Measurements from ENCODE around the gene ST7L. TPM values are rescaled to one million over a fixed set of nuclear protein-coding genes. Genes with fewer than 3 reads are reported as not detected.

Gene ST7L
- total and polyA plus RNA-seq, 2 of the 4 experiments (the other 2 are of a cell fraction) = 7.7 to 14.7 TPM

DNA sequence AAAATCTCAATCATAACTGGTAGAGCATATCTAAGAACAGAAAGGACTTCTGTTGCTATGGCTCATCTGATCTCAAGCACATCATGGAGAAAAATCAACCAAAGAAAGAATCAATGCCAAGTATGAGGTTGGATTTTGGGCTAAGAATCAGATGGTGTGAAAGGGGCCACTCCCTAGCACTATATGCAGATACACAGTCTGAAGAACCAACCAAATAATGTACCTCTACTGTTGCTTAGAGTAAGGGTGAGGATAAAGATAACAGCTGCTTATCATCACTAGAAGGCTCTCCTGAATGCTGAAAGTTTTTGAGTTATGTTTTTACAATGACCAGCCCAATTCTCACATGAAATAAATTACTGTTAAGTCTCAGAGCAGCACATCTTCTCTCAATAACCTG, 35.6 kb downstream of the ST7L start:
- Histone ChIP-seq H4K91ac (ENCODE audit: insufficient read depth, low read depth, low read length) (no peak overlapping the region), H3K4me1 (ENCODE audit: control insufficient read depth, insufficient read depth, low read length) (peaks cover 6% of the 10 kb centered on the region), H3K27me3 (ENCODE audit: control insufficient read depth, insufficient read depth, low read length) (no peaks in the 10 kb centered on the region), H2AFZ (replicated peaks; ENCODE audit: low read length, poor library complexity) (no peak overlapping the region), H2BK20ac (ENCODE audit: low read depth, low read length) (no peak overlapping the region), H2AK5ac (ENCODE audit: low read depth, low read length) (no peak overlapping the region), H3K36me3 (ENCODE audit: control insufficient read depth, insufficient read depth, low read length) (peaks cover 7% of the 10 kb centered on the region), H3K9ac (ENCODE audit: low read depth, low read length) (no peak overlapping the region), H3K4me2 (ENCODE audit: low read depth, low read length) (no peak overlapping the region), H3K18ac (ENCODE audit: low read depth, low read length) (no peak overlapping the region; the same call in 1 of the 2 replicates), H3K9me3 (ENCODE audit: control insufficient read depth, insufficient read depth, low read length) (no peaks in the 10 kb centered on the region), H4K5ac (ENCODE audit: low read depth, low read length) (no peak overlapping the region), H4K8ac (ENCODE audit: low read depth in 2 of 2, low read length in 2 of 2) (no peak overlapping the region), H2BK120ac (ENCODE audit: low read depth, low read length) (no peak overlapping the region), H3K56ac (ENCODE audit: extremely low read depth, insufficient read depth, low read length) (no peak overlapping the region), H4K20me1 (ENCODE audit: insufficient read depth, low read length) (no peaks in the 10 kb centered on the region), H3K27ac (ENCODE audit: insufficient read depth, low read length) (no peak overlapping the region), H2BK5ac (ENCODE audit: low read depth, low read length, poor library complexity, severe bottlenecking) (no peak overlapping the region), H3K9me1 (ENCODE audit: insufficient read depth, low read length) (no peaks in the 10 kb centered on the region), H3K23ac (ENCODE audit: low read depth, low read length) (no peak overlapping the region), H3K4ac (ENCODE audit: low read depth, low read length) (no peak overlapping the region), H3K79me1 (ENCODE audit: low read depth in 1 of 2, low read length in 2 of 2) (peaks cover 2 to 4% of the 10 kb centered on the region in 2 experiments; a peak in 2 of 4 replicates), H2AK9ac (replicated peaks; ENCODE audit: low read depth, low read length, poor library complexity) (no peak overlapping the region), H3K14ac (replicated peaks; ENCODE audit: low read depth, low read length) (no peak overlapping the region), H3K4me3 (ENCODE audit: insufficient read depth, low read depth, low read length) (no peak overlapping the region), H2BK15ac (ENCODE audit: low read depth, low read length) (no peak overlapping the region)
- no TSS peak for BruUV-seq (replicated peaks)
- dilution Hi-C loops (cut with HindIII; ENCODE audit: low sequenced_read_pairs, unreplicated experiment) = no loop called here
- DNase-seq (no peak), ATAC-seq (ENCODE audit: low read depth) (no peak)
- in situ Hi-C loops (cut with MboI; ENCODE audit: low sequenced_read_pairs) = no loop called here
- intact Hi-C loops (cut with micrococcal nuclease) = no loop called here
- no peak for TF ChIP-seq MXI1 (IDR thresholded peaks at IDR 0.05; ENCODE audit: borderline replicate concordance, low read depth, low read length)
- TF ChIP-seq, protein P1, sequence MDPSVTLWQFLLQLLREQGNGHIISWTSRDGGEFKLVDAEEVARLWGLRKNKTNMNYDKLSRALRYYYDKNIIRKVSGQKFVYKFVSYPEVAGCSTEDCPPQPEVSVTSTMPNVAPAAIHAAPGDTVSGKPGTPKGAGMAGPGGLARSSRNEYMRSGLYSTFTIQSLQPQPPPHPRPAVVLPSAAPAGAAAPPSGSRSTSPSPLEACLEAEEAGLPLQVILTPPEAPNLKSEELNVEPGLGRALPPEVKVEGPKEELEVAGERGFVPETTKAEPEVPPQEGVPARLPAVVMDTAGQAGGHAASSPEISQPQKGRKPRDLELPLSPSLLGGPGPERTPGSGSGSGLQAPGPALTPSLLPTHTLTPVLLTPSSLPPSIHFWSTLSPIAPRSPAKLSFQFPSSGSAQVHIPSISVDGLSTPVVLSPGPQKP (IDR thresholded peaks at IDR 0.05; ENCODE audit: borderline replicate concordance, low read depth, low read length) = no peak
- no peak for TF ChIP-seq POLR2A (IDR thresholded peaks at IDR 0.05; ENCODE audit: low read depth, low read length)
- TF ChIP-seq MAFK (IDR thresholded peaks at IDR 0.05; ENCODE audit: low read depth, low read length) = no peak
- TF ChIP-seq CEBPB (IDR thresholded peaks at IDR 0.05; ENCODE audit: low read depth, low read length) = no peak
- TF ChIP-seq FOS (IDR thresholded peaks at IDR 0.05; ENCODE audit: low read depth, low read length) = no peak
- TF ChIP-seq BHLHE40 (IDR thresholded peaks at IDR 0.05; ENCODE audit: low read depth, low read length) = no peak
- TF ChIP-seq MAZ (IDR thresholded peaks at IDR 0.05; ENCODE audit: borderline replicate concordance, low read depth, low read length) = no peak
- no peak for TF ChIP-seq RCOR1 (IDR thresholded peaks at IDR 0.05; ENCODE audit: insufficient replicate concordance, low read length)
- no peak for TF ChIP-seq NFE2L2 (IDR thresholded peaks at IDR 0.05; ENCODE audit: low read depth, low read length)
- TF ChIP-seq RAD21 (IDR thresholded peaks at IDR 0.05; ENCODE audit: low read length) = no peak
- TF ChIP-seq SMC3 (IDR thresholded peaks at IDR 0.05; ENCODE audit: low read depth, low read length) = no peak
- TF ChIP-seq RFX5 (IDR thresholded peaks at IDR 0.05; ENCODE audit: low read depth, low read length) = no peak
- POLR2A ChIA-PET (ENCODE audit: unreplicated experiment) = interaction anchor here (0.6 to 0.7 kb wide), 2 partner anchors 14 to 32 kb away, joined by 3 to 7 read pairs; no protein-coding TSS in a partner anchor
- CTCF ChIA-PET = interaction anchor here (0.7 kb wide), 1 partner anchor 27 kb away, joined by 3 read pairs; no protein-coding TSS in a partner anchor

All from IMR-90 (cell line).